Hepatocyte (in vitro differentiated cells): ENCODE data around the gene GPD1L. TPM values are rescaled to one million over a fixed set of nuclear protein-coding genes. Genes with fewer than 3 reads are reported as not detected.

ENCODE experiments used
- DNase-seq: peaks from one replicate; pipeline ENCODE4 v3.0.0-alpha.2; 2016; ENCODE audit warnings: low spot score
- H2AFZ ChIP-seq: fragments of 200-600 bp; sonication (generic); 2 replicates; pipeline ENCODE4 v1.6.0; 2016; ENCODE audit warnings: antibody characterized with exemption, mild to moderate bottlenecking
- H3K27ac ChIP-seq: fragments of 200-600 bp; sonication (generic); 2 replicates; pipeline ENCODE4 v1.5.1; 2016; ENCODE audit warnings: mild to moderate bottlenecking
- H3K27me3 ChIP-seq: fragments of 200-600 bp; sonication (generic); 2 replicates; pipeline ENCODE4 v1.6.1; 2016
- H3K36me3 ChIP-seq: fragments of 200-600 bp; sonication (generic); replicated peaks from 2 replicates; pipeline ENCODE4 v1.5.1; 2016; ENCODE audit warnings: low read depth; ENCODE audit not compliant: insufficient read depth
- H3K4me1 ChIP-seq: fragments of 200-600 bp; sonication (generic); 2 replicates; pipeline ENCODE4 v1.5.1; 2016; ENCODE audit warnings: mild to moderate bottlenecking, moderate library complexity; ENCODE audit not compliant: insufficient read depth
- H3K4me2 ChIP-seq: fragments of 200-600 bp; sonication (generic); 2 replicates; pipeline ENCODE4 v1.6.0; 2016
- H3K4me3 ChIP-seq: fragments of 200-600 bp; sonication (generic); 2 replicates; pipeline ENCODE4 v1.5.1; 2016; ENCODE audit warnings: mild to moderate bottlenecking
- H3K79me2 ChIP-seq: fragments of 200-600 bp; sonication (generic); 2 replicates; pipeline ENCODE4 v1.6.0; 2017; ENCODE audit warnings: mild to moderate bottlenecking
- H3K9me2 ChIP-seq: fragments of 200-600 bp; sonication (generic); replicated peaks from 2 replicates; pipeline ENCODE4 v1.6.0; 2017; ENCODE audit warnings: mild to moderate bottlenecking; ENCODE audit not compliant: insufficient read depth
- H3K9me3 ChIP-seq: fragments of 200-600 bp; sonication (generic); 2 replicates; pipeline ENCODE4 v1.5.1; 2016; ENCODE audit warnings: low read depth, mild to moderate bottlenecking
- H4K20me1 ChIP-seq: fragments of 200-600 bp; sonication (generic); 2 replicates; pipeline ENCODE4 v1.6.0; 2016; ENCODE audit warnings: mild to moderate bottlenecking; ENCODE audit not compliant: insufficient read depth, poor library complexity, severe bottlenecking
- EZH2 ChIP-seq: fragments of 200-600 bp; sonication (generic); IDR thresholded peaks from 2 replicates; pipeline ENCODE4 v1.6.1; 2016; ENCODE audit warnings: antibody characterized with exemption, mild to moderate bottlenecking, borderline replicate concordance
- EZH2phosphoT487 ChIP-seq: fragments of 200-600 bp; sonication (generic); IDR thresholded peaks from one replicate; pipeline ENCODE4 v1.6.1; 2018; ENCODE audit warnings: antibody characterized with exemption, mild to moderate bottlenecking, low read depth, moderate library complexity; ENCODE audit not compliant: unreplicated experiment, severe bottlenecking
- WGBS: methylation state at CpG from one replicate; pipeline ENCODE4 v1.1.6; 2016; ENCODE audit warnings: low lambda C conversion rate; ENCODE audit errors: missing lambda C conversion rate; 5-methylcytosine and 5-hydroxymethylcytosine counted together
- polyA plus RNA-seq: library from polyadenylated mRNA; unstranded; fragments of >200 nt; fragmentation: Nextera tagmentation; extraction: Ambion mirVana; gene quantifications from 2 replicates; pipeline ENCODE4 v1.2.1, GENCODE V29; 2016
- total RNA-seq: library from RNA; depleted of rRNA; stranded (reverse); fragments of >200 nt; gene quantifications from 2 replicates; pipeline ENCODE4 v1.2.3, GENCODE V29; 2014
- TF ChIP-seq, protein P1 (sequence below): fragments of 200-600 bp; sonication (generic); IDR thresholded peaks from 2 replicates; pipeline ENCODE4 v1.5.1; 2016; ENCODE audit warnings: antibody characterized with exemption, mild to moderate bottlenecking; ENCODE audit not compliant: poor library complexity

The GPD1L gene
- total and polyA plus RNA-seq, 2 experiments from 2014 or later = 6.8 to 15.2 TPM

GRCh38 chr3:32147509-32147908 lies 41.1 kb downstream of the GPD1L start:
- Histone ChIP-seq H3K79me2 (no peaks in the 10 kb centered on the region), H4K20me1 (no peaks in the 10 kb centered on the region), H3K27ac (no peak overlapping the region), H3K4me1 (peaks cover 3% of the 10 kb centered on the region), H3K9me3 (no peaks in the 10 kb centered on the region), H2AFZ (no peak overlapping the region), H3K27me3 (no peaks in the 10 kb centered on the region), H3K9me2 (no peaks in the 10 kb centered on the region), H3K36me3 (no peaks in the 10 kb centered on the region), H3K4me3 (no peak overlapping the region), H3K4me2 (no peak overlapping the region)
- 82% methylated on average over 1 of the region's 1 CpG for WGBS
- TF ChIP-seq EZH2phosphoT487 (no peak), EZH2 (no peak)
- TF ChIP-seq, protein P1, sequence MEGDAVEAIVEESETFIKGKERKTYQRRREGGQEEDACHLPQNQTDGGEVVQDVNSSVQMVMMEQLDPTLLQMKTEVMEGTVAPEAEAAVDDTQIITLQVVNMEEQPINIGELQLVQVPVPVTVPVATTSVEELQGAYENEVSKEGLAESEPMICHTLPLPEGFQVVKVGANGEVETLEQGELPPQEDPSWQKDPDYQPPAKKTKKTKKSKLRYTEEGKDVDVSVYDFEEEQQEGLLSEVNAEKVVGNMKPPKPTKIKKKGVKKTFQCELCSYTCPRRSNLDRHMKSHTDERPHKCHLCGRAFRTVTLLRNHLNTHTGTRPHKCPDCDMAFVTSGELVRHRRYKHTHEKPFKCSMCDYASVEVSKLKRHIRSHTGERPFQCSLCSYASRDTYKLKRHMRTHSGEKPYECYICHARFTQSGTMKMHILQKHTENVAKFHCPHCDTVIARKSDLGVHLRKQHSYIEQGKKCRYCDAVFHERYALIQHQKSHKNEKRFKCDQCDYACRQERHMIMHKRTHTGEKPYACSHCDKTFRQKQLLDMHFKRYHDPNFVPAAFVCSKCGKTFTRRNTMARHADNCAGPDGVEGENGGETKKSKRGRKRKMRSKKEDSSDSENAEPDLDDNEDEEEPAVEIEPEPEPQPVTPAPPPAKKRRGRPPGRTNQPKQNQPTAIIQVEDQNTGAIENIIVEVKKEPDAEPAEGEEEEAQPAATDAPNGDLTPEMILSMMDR = no peak
- no peak for DNase-seq

DNA sequence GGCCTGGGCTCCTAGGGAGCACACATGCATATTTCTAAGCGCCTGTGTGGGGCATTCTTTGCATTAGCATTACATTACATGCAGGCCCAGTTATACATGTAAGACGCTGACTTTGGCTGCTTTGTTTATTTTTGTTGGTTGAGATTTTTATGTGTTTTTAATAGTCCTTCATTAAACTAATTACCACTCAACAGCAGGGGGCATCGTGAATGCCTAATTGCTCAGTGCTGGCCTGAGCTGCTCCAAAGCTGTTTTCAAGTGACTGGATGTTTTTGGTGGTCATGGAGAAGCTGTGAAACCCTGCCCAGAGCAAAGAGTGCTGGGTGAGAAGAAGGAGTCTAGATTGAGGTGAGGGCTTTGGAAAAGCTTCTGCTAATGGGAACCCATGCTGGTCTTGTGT lies 41.5 kb downstream of the GPD1L start:
- no peak overlapping the region for H3K4me2 ChIP-seq
- H3K27ac ChIP-seq = no peak overlapping the region
- no peaks in the 10 kb centered on the region for H3K36me3 ChIP-seq
- no peaks in the 10 kb centered on the region for H3K9me2 ChIP-seq
- H3K9me3 ChIP-seq = no peaks in the 10 kb centered on the region
- WGBS = 53% methylated on average over 3 of the region's 3 CpGs
- peaks cover 3% of the 10 kb centered on the region for H3K4me1 ChIP-seq
- H3K4me3 ChIP-seq = no peak overlapping the region
- H4K20me1 ChIP-seq = no peaks in the 10 kb centered on the region
- H3K79me2 ChIP-seq = no peaks in the 10 kb centered on the region
- TF ChIP-seq, protein P1 = peak; percentile 8
- TF ChIP-seq EZH2phosphoT487 = no peak
- no peaks in the 10 kb centered on the region for H3K27me3 ChIP-seq
- no peak overlapping the region for H2AFZ ChIP-seq
- DNase-seq = no peak

DNA sequence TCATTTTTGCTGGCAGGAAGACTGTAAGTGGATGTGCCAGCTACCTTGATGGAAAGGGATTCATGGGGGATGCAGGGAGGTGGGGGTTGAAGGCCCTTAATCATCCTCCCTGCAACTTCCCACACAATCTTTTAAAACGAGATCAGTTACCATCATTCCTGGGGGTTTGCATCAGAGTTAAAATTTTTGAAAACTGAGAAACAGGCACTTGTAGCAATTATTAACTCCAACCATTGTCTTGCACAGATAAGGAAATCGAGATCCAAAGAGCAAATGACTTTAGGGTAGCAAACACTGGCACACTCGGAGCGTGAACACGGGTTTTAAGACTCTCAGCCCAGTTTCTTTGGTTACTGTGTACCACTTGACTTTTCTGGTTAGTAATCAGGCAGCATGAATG lies 41.9 kb downstream of the GPD1L start:
- no peak overlapping the region for H3K27ac ChIP-seq
- no peak overlapping the region for H3K4me3 ChIP-seq
- WGBS = 57% methylated on average over 5 of the region's 5 CpGs
- H3K9me2 ChIP-seq = no peaks in the 10 kb centered on the region
- TF ChIP-seq EZH2 (no peak), EZH2phosphoT487 (no peak)
- TF ChIP-seq, protein P1 = no peak
- H2AFZ ChIP-seq = no peak overlapping the region
- no peaks in the 10 kb centered on the region for H4K20me1 ChIP-seq
- no peaks in the 10 kb centered on the region for H3K79me2 ChIP-seq
- H3K4me1 ChIP-seq = peaks cover 3% of the 10 kb centered on the region
- H3K9me3 ChIP-seq = no peaks in the 10 kb centered on the region
- DNase-seq = no peak
- no peaks in the 10 kb centered on the region for H3K36me3 ChIP-seq
- H3K27me3 ChIP-seq = no peaks in the 10 kb centered on the region
- H3K4me2 ChIP-seq = no peak overlapping the region
